Cardiac muscle cell (in vitro differentiated cells and primary cell): Measurements from ENCODE around the gene TASP1. TPM values are rescaled to one million over a fixed set of nuclear protein-coding genes. Genes with fewer than 3 reads are reported as not detected.

Experiments used
- DNase-seq, 2 donors: peaks; one replicate each; pipeline versions ENCODE4 v3.0.0 to v3.0.0-alpha.2; 2010 to 2017; ENCODE audit warnings: low read depth in 1 of 2, low spot score in 1 of 2
- H3K27ac ChIP-seq: fragments of 200-600 bp; sonication (generic); 2 replicates; pipeline ENCODE4 v1.5.1; 2016
- H3K27me3 ChIP-seq: fragments of 200-600 bp; sonication (generic); 2 replicates; pipeline ENCODE4 v1.6.0; 2016; ENCODE audit warnings: control low read depth
- H3K36me3 ChIP-seq: fragments of 200-600 bp; sonication (generic); 2 replicates; pipeline ENCODE4 v1.5.1; 2016; ENCODE audit warnings: control low read depth
- H3K4me1 ChIP-seq: fragments of 200-600 bp; sonication (generic); 2 replicates; pipeline ENCODE4 v1.8.1; 2017; ENCODE audit warnings: low read depth, mild to moderate bottlenecking, mixed run types
- H3K4me3 ChIP-seq: fragments of 200-600 bp; sonication (generic); 2 replicates; pipeline ENCODE4 v1.5.1; 2016; ENCODE audit warnings: mild to moderate bottlenecking
- H3K9me3 ChIP-seq: fragments of 200-600 bp; sonication (generic); 2 replicates; pipeline ENCODE4 v1.5.1; 2017; ENCODE audit warnings: low read depth, mild to moderate bottlenecking, control low read depth
- polyA plus RNA-seq: library from polyadenylated mRNA; unstranded; fragments of >200 nt; fragmentation: Nextera tagmentation; extraction: Ambion mirVana; gene quantifications from 2 replicates; pipeline ENCODE4 v1.2.1, GENCODE V29; 2016
- total RNA-seq: library from RNA; depleted of rRNA; stranded (reverse); fragments of >200 nt; gene quantifications from 2 replicates; pipeline ENCODE4 v1.2.3, GENCODE V29; 2016
- TF ChIP-seq, protein P1 (sequence below): IDR thresholded peaks from 2 replicates; pipeline ENCODE4 v1.5.1; 2012; ENCODE audit warnings: low read depth, mild to moderate bottlenecking, low read length

The TASP1 gene
- total and polyA plus RNA-seq, 2 experiments from 2014 or later: 9.3 to 12.6 TPM

DNA sequence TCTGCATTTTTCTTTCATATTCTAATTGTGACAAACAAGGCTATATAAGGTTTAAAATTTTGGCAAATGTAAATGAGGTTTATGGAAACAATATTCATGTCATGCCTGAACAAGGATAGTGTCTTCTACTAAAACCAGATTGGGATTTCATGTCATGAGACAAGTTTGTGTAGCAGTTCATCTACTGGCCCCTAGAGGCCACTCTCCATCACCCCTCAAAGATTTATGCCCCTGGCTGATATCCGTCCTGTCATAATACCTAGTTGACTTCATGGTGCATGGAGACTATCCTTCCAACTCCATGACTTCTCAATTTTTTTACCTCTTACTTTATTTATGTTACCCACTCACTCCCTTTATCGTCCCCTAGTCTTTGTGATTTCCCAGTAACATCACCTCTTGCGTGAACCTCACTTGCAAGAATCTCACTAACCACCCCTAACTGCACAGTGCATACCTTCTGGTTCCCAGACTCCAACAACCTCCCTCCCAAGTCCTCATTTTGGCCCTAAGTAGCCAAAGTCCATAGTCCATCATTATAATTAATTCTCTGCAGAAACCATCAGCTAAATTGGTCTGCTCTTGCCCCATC is 179.8 kb downstream of the TASP1 start:
- Histone ChIP-seq H3K4me1 (no peaks in the 10 kb centered on the region), H3K27me3 (no peaks in the 10 kb centered on the region), H3K4me3 (no peak overlapping the region), H3K27ac (no peak overlapping the region), H3K9me3 (no peaks in the 10 kb centered on the region), H3K36me3 (no peaks in the 10 kb centered on the region)
- TF ChIP-seq, protein P1, sequence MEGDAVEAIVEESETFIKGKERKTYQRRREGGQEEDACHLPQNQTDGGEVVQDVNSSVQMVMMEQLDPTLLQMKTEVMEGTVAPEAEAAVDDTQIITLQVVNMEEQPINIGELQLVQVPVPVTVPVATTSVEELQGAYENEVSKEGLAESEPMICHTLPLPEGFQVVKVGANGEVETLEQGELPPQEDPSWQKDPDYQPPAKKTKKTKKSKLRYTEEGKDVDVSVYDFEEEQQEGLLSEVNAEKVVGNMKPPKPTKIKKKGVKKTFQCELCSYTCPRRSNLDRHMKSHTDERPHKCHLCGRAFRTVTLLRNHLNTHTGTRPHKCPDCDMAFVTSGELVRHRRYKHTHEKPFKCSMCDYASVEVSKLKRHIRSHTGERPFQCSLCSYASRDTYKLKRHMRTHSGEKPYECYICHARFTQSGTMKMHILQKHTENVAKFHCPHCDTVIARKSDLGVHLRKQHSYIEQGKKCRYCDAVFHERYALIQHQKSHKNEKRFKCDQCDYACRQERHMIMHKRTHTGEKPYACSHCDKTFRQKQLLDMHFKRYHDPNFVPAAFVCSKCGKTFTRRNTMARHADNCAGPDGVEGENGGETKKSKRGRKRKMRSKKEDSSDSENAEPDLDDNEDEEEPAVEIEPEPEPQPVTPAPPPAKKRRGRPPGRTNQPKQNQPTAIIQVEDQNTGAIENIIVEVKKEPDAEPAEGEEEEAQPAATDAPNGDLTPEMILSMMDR: peak; percentile 94
- peak; percentile 12 to 66 for DNase-seq

DNA sequence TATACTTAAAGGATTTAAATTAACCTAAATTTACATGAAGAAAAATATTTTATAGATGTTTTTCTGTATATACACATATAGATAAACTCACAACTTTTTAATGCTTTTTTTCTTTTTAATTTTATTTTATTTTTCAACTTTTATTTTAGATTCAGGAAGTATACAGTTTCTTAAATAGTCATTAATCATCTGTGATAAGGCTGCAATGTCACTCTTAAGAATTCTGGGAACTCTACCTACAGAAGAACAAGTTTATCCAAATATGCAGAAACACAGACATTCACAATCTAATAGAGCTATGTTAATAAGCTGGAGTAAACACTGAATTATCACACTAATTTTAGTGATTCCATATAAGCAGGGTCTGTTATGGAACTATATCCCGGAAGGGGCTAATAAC is 181.2 kb downstream of the TASP1 start:
- DNase-seq: no peak
- H3K4me1 ChIP-seq: no peaks in the 10 kb centered on the region
- TF ChIP-seq, protein P1: no peak

DNA sequence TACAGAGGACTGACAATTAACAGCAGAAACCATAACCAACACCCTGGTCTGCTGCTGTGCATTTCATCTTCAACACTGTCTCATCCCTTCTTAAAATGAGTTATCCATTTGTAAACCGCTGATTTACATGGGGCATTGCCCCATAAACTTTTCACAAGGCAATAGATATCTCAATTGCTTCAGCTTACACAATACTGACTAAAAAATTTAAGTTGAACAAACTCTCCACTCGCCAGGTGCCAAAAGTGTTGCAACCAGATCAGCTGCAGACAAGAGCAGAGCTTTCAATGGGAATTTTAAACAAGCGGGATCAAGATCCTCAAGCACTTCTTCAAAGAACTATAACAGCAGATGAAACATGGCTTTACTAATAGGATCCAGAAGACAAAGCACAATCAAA is 183.0 kb downstream of the TASP1 start:
- peak in 1 of 2 donors; percentile 39 for DNase-seq
- Histone ChIP-seq H3K36me3 (no peaks in the 10 kb centered on the region), H3K27me3 (no peaks in the 10 kb centered on the region), H3K4me1 (no peaks in the 10 kb centered on the region), H3K9me3 (no peaks in the 10 kb centered on the region), H3K27ac (no peak overlapping the region), H3K4me3 (no peak overlapping the region)
- TF ChIP-seq, protein P1: no peak

More for the DNA sequence above, 181.2 kb downstream of the TASP1 start:
- no peaks in the 10 kb centered on the region for H3K9me3 ChIP-seq
- H3K27me3 ChIP-seq: no peaks in the 10 kb centered on the region
- H3K4me3 ChIP-seq: no peak overlapping the region
- H3K36me3 ChIP-seq: no peaks in the 10 kb centered on the region
- H3K27ac ChIP-seq: no peak overlapping the region

DNA sequence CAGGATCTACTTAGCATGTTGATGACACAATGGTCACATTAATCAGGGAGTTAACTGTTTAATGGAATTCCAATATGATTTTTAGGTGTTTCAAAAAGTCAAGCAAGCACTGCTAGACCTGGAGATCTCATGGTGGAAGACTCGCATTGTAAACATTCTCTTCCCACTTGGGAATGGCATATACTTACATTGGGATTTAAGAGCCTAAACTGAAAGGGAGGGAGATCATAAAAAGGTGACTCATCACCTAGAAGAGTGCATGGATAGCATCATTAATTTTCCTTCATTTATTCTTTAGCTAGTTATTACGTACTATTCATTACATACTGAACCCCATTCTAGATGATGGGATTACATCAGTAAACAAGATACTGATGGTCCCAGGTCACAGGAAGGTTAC is 185.4 kb downstream of the TASP1 start:
- DNase-seq: no peak
- Histone ChIP-seq H3K36me3 (no peaks in the 10 kb centered on the region), H3K27me3 (no peaks in the 10 kb centered on the region), H3K4me1 (no peaks in the 10 kb centered on the region), H3K4me3 (no peak overlapping the region), H3K9me3 (no peaks in the 10 kb centered on the region), H3K27ac (no peak overlapping the region)
- TF ChIP-seq, protein P1: no peak

DNA sequence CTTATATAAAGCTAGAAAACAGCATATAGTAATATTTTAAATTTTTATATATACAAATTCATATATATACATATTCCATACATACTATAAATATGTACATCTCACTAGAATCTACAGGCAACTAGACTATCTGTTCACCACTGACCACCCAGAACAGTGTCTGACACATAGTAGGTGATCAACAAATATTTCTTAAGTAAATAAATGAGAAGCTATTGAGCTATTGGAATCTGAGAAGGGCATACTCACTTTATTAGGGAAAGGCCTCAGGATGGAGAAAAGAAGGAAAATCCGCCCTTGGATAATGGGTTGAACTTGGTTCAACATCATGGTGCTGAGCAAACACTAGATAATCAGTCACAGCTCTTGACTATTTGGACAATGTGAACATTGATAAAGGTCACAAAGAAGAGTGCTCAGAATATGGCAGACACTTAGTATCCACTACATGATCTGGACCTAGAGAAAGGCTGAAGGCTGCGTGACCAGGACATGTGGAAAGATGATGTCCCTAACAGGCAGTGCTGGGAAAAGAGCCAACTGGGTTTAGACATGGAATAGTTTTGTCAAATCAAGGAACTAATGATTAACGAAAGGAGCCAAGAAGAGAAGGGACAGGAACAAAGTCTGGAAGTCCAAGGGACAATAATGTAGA is 186.1 kb downstream of the TASP1 start:
- TF ChIP-seq, protein P1: no peak
- DNase-seq: no peak
- no peaks in the 10 kb centered on the region for H3K4me1 ChIP-seq
- H3K36me3 ChIP-seq: no peaks in the 10 kb centered on the region
- H3K4me3 ChIP-seq: no peak overlapping the region
- no peaks in the 10 kb centered on the region for H3K9me3 ChIP-seq
- no peaks in the 10 kb centered on the region for H3K27me3 ChIP-seq
- H3K27ac ChIP-seq: no peak overlapping the region
